HT-29 (cell line): ENCODE results near the gene CLTC. TPM values are rescaled to one million over a fixed set of nuclear protein-coding genes. Genes with fewer than 3 reads are reported as not detected.
"Not testable (repeated sequence)": the region's sequence is repeated elsewhere in the genome, so short reads cannot be mapped to it uniquely, and the experiment has no call there.

ENCODE experiments used
- DNase-seq: peaks from one replicate; pipeline ENCODE4 v3.0.0-alpha.2; 2015; ENCODE audit warnings: low spot score
- total RNA-seq: library from RNA; depleted of rRNA; stranded (reverse); fragments of >200 nt; shearing (Covaris generic); gene quantifications from 2 replicates; pipeline ENCODE4 v1.2.3, GENCODE V29; 2014; rRNA removed

CLTC gene
- 78.9 and 92.0 TPM in 2 replicates for total RNA-seq

DNA sequence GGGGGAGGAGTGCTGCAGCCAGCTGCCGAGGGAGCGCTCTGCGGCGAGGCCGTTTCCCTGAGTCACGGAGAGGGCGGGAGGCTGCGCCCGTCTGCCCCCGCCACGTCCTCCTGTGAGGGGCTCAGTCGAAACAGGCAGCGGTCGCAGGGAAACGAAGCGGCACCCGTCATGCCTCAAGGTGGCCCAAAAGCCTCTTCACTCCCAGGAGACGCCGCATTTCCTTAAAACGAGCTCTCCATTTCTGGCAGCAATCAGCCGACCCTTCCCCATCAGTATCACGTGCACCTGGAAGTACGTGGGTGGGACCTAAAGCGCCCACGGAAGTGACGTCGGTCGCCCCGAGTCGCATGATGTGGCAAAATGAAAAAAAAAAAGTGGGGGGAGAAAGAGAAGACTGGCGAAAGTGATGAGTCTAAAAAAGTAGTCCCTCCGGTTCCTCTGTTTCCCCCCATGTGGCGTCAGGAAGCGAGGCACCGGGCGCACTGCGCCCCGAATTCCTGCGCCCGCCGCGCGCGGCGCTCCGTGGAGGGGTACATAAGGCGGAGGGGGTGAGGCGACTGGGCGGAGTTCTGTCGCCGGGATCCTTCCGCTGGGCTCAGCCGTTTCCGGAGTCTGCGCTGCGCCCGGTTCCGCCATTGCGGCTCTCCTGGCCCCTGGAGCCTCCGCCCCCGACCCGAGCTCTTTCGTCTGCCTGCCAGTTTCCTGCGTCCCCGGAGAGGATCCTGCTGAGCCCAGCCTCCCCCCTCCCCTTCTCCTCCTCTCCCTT is at the start of gene CLTC:
Gene CLTC, plus strand, starts transcription at position 598 of the 766 bp plus-strand sequence. CDS start 237 bp downstream, outside the sequence.
- peak; percentile 95 for DNase-seq

GRCh38 chr17:59572301-59572924 is 47.3 kb upstream of the CLTC start:
- DNase-seq = no peak

- DNase-seq = not testable (repeated sequence)
Observed at GRCh38 chr17:59584168-59584567, 35.5 kb upstream of the CLTC start.

DNA sequence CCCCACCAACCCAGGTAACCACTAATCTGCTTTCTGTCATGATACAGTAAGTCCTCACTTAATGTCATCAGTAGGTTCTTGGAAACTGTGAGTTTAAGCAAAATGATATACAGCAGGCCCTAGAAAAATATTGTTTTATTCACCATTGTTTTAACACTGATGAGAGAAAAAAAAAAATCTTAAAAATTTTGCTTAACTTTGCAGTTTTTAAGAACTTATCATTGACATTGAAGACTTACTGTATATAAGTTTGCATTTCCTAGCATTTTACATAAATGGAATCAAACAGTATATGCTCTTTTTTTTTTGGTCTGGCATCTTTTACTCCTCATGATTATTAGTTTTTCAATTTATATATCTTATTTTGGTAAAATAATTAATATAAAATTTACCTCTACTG is 19.5 kb upstream of the CLTC start:
- no peak for DNase-seq

DNA sequence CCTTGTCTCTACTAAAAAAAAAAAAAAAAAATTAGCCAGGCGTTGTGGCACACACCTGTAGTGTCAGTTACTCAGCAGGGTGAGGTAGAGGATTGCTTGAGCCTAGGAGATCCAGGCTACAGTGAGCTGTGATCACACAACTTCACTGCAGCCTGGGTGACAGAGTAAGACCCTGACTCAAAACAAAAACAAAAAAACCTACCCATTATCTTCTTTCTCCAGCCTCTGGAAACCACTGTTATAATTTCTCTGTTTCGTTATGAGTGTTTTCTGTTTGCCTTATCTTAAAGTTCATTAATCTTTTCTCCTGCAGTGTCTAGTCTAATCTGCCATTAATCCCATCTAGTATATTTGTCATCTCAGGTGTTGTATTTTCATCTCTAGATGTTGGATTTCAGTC is 18.6 kb upstream of the CLTC start:
- DNase-seq = no peak

DNA sequence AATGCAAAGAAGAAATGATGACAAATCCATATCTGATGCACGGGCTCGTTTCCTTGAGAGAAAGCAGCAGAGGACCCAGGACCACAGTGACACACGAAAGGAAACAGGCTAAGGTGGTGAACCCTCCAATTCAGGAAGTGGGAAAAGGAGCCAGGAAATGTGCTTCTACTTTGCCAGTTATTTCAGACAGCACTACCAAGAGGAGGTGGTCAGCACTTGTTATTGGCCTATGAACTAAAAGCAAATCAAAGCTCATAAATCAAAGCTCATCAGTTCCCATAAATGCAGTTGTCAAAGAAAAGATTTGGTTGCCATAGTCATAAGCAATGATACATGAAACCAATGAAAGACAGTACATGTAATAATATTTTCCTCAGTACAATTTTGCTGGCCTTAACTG is 12.6 kb upstream of the CLTC start:
- no peak for DNase-seq

GRCh38 chr17:59607817-59608403 is 11.8 kb upstream of the CLTC start:
- peak; percentile 34 for DNase-seq

GRCh38 chr17:59611503-59611902 is 8.2 kb upstream of the CLTC start:
- no peak for DNase-seq

DNA sequence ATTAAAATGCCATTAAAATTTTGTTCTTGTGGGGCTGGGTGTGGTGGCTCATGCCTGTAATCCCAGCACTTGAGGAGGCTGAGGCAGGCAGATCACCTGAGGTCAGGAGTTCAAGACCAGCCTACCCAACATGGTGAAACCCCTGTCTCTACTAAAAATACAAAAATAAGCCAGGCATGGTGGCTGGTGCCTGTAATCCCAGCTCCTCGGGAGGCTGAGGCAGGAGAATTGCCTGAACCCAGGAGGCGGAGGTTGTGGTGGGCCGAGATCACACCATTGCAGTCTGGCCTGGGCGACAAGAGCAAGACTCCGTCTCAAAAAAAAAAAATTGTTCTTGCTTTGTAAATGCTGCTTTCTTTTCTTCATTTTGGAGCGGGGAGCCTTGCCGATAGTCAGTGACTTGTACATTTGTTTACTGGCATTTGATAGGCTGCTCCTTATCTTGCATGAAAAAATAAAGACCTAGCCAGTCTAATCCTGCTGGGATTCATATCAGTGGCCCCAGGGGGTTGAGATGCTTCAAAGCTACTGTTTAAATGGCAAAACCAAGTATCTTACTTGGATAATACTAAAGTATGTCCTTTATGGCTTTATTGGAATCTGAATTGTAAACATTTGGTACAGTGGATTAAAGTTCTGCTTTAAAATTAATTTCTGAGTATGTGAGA is 3.3 kb upstream of the CLTC start:
- DNase-seq = no peak

- DNase-seq = peak; percentile 34
Observed at GRCh38 chr17:59617156-59617732, 2.5 kb upstream of the CLTC start.

GRCh38 chr17:59619035-59619297 is 729 bp upstream of the CLTC start:
- no peak for DNase-seq

- no peak for DNase-seq
Observed at GRCh38 chr17:59620064-59620359, 317 bp downstream of the CLTC start.

- DNase-seq = peak; percentile 61
Observed at GRCh38 chr17:59620518-59621259, 994 bp downstream of the CLTC start.

GRCh38 chr17:59621771-59622170 is 2.1 kb downstream of the CLTC start:
- DNase-seq = no peak

DNA sequence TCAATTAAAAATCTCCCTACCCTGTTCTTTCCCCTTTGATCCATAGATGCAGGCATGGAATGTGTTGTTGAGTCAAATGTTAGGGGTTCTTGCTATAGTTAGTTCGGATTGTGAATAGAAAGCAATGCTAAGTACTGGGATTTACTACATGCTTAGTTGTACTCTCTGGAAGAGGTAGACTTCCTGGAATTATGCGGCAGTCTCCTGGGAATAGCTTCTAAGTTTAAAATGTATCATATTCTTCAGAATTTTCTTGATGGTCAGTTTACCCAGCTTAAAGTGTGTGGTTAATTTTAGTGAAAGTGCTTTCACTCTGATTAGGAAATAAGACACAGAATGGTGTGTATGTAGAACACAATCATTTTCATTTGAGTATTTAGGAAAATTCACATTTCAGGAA is 3.5 kb downstream of the CLTC start:
- DNase-seq = no peak

GRCh38 chr17:59626756-59627155 is 7.1 kb downstream of the CLTC start:
- no peak for DNase-seq

DNA sequence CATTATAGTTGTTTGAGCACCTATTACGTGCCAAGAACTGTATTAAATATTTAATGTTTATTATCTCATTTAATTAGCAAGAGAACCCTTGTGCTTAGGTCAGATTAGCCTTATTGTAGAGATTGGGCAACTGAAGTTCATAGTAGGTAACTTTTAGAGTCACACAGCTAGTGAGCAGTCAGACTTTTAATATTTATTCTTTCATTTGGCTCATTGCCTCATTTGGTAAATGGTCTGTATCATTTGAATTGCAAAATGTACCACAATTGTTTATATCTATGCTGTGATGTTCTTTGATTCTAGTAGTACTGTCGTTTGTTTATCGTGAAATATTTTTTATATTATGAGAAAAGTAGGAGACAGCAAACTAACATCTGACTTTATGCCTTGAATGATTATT is 7.6 kb downstream of the CLTC start:
- no peak for DNase-seq

DNA sequence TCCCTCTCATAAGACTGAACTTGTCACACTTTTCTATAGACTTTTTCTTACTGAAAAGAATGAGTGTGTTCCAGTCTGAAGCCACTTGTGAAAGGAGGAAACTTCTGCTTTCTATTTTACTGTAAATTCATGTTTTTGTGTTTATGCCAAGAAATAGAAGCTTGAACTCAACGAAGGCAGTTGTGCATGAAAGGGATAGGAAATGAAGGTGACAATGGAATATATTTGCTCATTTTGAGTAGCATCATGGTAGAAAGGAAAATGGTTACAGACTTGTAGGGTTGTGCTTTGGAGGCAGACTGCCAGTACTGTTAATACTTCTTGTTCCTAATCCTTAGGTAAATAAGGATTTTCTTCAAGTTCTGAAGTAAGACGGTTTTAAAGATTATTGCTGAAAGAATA is 8.1 kb downstream of the CLTC start:
- DNase-seq = no peak

GRCh38 chr17:59629174-59629573 is 9.5 kb downstream of the CLTC start:
- no peak for DNase-seq

DNA sequence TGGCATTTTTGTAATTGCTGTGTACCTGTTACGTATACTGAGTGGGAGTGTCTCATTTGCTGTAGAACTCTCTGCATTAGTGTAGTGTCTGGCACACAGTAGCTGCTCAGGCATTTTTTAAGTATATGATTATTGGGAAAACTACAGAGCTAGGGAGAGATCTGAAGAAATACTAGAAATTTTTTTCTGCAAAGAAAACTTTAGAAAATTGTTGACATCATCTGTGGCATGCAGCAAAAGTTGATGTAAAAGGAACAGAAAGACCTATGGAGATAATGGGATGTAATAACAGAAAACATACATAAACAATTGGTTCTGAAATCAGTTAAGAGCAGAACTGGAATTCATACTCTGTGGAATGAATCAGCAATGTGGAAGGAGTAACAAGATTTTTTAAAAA is 11.6 kb downstream of the CLTC start:
- no peak for DNase-seq

GRCh38 chr17:59632398-59632797 is 12.7 kb downstream of the CLTC start:
- DNase-seq = no peak
